Left lung (tissue), 10 donors: ENCODE results near the gene ADPRS. TPM values are rescaled to one million over a fixed set of nuclear protein-coding genes. Genes with fewer than 3 reads are reported as not detected.

Source experiments
- ATAC-seq: fragments of 200-7000 bp; cut with Tn5 transposase; one replicate; pipeline ENCODE4 v1.9.1; 2020; ENCODE audit warnings: moderate library complexity
- DNase-seq, 4 donors: peaks; one replicate each; pipeline ENCODE4 v3.0.0-alpha.2; 2013 to 2020
- H3K27ac ChIP-seq, 2 donors: fragments of 200-600 bp; sonication (generic) in 1 of 2; one replicate each; pipeline versions ENCODE4 v1.5.0 to v1.8.0; 2020 to 2021
- H3K27me3 ChIP-seq, 2 donors: fragments of 200-600 bp; sonication (generic) in 1 of 2; one replicate each; pipeline versions ENCODE4 v1.5.0 to v1.8.0; 2020 to 2021
- H3K36me3 ChIP-seq, 2 donors: fragments of 200-600 bp; sonication (generic) in 1 of 2; one replicate each; pipeline versions ENCODE4 v1.5.0 to v1.8.0; 2020 to 2021
- H3K4me1 ChIP-seq, 2 donors: fragments of 200-600 bp; one replicate each; pipeline ENCODE4 v1.8.0; 2021
- H3K4me3 ChIP-seq, 2 donors: fragments of 200-600 bp; sonication (generic) in 1 of 2; one replicate each; pipeline versions ENCODE4 v1.5.0 to v1.8.0; 2020 to 2021; ENCODE audit warnings: mild to moderate bottlenecking in 1 of 2
- H3K9me3 ChIP-seq, 2 donors: fragments of 200-600 bp; sonication (generic) in 1 of 2; one replicate each; pipeline versions ENCODE4 v1.5.0 to v1.8.0; 2020 to 2021
- intact Hi-C, 2 donors: fragments of 100-400 bp; cut with DNase I; formaldehyde crosslinking; loops; one replicate each; pipeline versions ENCODE4 v1.11.2 to v1.14.2; 2022
- polyA plus RNA-seq, 6 donors: library from polyadenylated mRNA; unstranded; fragments of 120-200 nt; gene quantifications; one replicate each; pipeline ENCODE4 v1.2.1, GENCODE V29; 2013; ENCODE audit not compliant: insufficient read length in 6 of 6
- total RNA-seq, 2 donors: library from RNA; stranded (reverse); fragmentation: NEBNext Ultra II Directional; extraction: Animal tissue kit (Norgen Biotek cat#: 25700); gene quantifications; one replicate each; pipeline ENCODE4 v1.2.1, GENCODE V29; 2021
- TF ChIP-seq, protein P1 (sequence below), 2 donors: fragments of 200-600 bp; sonication (generic) in 1 of 2; IDR thresholded peaks; one replicate each; pipeline versions ENCODE4 v1.5.0 to v1.8.0; 2021; ENCODE audit warnings: antibody characterized with exemption in 2 of 2
- donor health status: DM: no; HTN: yes; CAD: no.
- donor health status: DM: no; HTN: no; CAD: no.

Gene ADPRS
- total and polyA plus RNA-seq, 8 donors = 26.3 to 30.4 (median 28.4) TPM

- intact Hi-C loops = no loop called here
- no peak overlapping the region for H3K4me3 ChIP-seq
- H3K27me3 ChIP-seq = no peaks in the 10 kb centered on the region
- H3K27ac ChIP-seq = no peak overlapping the region
- H3K36me3 ChIP-seq = peaks cover 4 to 61% of the 10 kb centered on the region in 2 donors
- ATAC-seq (no peak), DNase-seq (no peak)
- no peaks in the 10 kb centered on the region for H3K9me3 ChIP-seq
- H3K4me1 ChIP-seq = peaks cover 10 to 60% of the 10 kb centered on the region in 2 donors
- TF ChIP-seq, protein P1, sequence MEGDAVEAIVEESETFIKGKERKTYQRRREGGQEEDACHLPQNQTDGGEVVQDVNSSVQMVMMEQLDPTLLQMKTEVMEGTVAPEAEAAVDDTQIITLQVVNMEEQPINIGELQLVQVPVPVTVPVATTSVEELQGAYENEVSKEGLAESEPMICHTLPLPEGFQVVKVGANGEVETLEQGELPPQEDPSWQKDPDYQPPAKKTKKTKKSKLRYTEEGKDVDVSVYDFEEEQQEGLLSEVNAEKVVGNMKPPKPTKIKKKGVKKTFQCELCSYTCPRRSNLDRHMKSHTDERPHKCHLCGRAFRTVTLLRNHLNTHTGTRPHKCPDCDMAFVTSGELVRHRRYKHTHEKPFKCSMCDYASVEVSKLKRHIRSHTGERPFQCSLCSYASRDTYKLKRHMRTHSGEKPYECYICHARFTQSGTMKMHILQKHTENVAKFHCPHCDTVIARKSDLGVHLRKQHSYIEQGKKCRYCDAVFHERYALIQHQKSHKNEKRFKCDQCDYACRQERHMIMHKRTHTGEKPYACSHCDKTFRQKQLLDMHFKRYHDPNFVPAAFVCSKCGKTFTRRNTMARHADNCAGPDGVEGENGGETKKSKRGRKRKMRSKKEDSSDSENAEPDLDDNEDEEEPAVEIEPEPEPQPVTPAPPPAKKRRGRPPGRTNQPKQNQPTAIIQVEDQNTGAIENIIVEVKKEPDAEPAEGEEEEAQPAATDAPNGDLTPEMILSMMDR (IDR thresholded peaks at IDR 0.05) = no peak
These were observed 4.5 kb downstream of the ADPRS start for GRCh38 chr1:36093226-36093625.

DNA sequence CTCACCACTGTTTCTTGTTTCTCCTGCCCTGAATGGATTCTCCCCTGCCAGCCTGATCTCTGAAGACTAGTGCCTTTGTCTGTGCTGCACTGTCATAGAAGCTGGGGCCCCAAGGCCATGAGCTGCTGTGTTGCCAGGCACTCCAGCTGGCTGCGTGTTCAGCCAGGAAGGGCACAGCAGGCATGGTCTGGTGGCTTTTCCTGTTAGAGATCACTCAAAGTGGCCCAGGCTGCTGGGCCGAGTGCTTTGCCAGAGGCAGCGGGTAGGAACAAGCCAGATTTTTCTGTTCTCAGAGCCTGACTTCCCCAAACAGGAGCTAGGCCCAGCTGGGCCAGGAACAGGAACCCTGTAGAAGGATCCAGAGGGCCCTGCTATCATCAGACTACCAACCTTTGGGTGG, 5.2 kb downstream of the ADPRS start:
- no peak overlapping the region for H3K4me3 ChIP-seq
- ATAC-seq = no peak
- intact Hi-C loops = no loop called here
- peaks cover 8 to 57% of the 10 kb centered on the region in 2 donors for H3K4me1 ChIP-seq
- H3K27me3 ChIP-seq = no peaks in the 10 kb centered on the region
- peaks cover 4 to 61% of the 10 kb centered on the region in 2 donors for H3K36me3 ChIP-seq
- TF ChIP-seq, protein P1 (IDR thresholded peaks at IDR 0.05) = no peak
- peak overlapping the region; percentile 3 to 23 for H3K27ac ChIP-seq
- H3K9me3 ChIP-seq = no peaks in the 10 kb centered on the region
- DNase-seq = no peak

DNA sequence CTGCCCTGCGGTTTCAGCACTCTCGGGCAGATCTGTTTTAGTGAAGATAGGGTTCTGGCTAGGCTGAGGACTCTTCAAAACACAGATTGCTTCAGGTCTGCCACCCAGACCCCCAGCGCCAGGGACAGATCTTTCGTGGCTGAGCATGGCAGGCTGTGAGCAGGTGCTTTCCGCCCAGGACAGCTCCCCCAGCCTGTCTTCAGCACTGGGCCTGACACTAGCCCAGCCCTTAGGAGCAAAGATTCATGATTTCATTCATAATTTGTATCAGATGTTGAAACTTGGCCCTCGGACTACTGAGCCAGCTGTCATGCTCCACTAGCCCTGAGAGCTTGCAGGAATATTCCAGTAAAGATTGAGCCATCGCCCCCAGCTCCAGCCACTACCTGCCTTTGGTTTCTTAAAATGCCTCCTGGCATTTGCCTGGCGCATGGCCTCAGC, 5.9 kb downstream of the ADPRS start:
- peaks cover 4 to 61% of the 10 kb centered on the region in 2 donors for H3K36me3 ChIP-seq
- H3K4me1 ChIP-seq = peaks cover 8 to 55% of the 10 kb centered on the region in 2 donors
- DNase-seq (no peak), ATAC-seq (no peak)
- H3K27me3 ChIP-seq = no peaks in the 10 kb centered on the region
- TF ChIP-seq, protein P1 (IDR thresholded peaks at IDR 0.05) = no peak
- H3K4me3 ChIP-seq = no peak overlapping the region
- H3K9me3 ChIP-seq = no peaks in the 10 kb centered on the region
- intact Hi-C loops = no loop called here
- H3K27ac ChIP-seq = peak overlapping the region in 1 of 2 donors; percentile 70

DNA sequence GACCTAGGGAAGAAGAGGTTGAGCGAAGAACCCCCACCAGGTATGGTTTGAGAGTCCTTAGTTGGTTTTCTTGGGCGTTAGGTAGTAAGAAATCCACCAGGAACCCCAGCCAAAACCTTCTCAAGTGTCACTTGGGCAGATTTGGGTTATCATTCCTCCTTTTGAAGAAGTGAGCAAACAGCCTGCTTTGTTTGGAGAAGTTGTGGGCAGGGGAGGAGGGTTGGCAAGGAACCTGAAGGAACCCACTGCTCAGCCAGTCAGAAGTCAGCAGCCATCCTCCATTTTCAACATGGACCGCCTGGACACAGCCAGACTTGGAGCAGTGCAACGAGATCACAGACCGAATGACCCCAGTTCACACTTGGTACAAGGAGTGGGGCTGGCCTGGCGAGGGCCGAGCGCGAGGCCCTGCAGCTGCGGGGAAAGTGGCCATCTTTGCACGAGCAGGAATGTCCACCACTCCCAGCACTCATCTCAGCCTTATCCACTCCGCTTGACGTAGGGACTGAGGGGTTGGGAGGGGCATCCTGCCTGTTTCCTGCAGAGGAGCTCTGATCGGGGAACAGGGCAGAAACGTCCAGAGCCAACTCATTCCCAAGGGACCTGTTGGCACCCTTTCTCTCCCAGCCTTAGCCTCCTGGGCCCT, 7.2 kb downstream of the ADPRS start:
- ATAC-seq (peak; percentile 72), DNase-seq (peak in 2 of 4 donors; percentile 60 to 74)
- H3K27me3 ChIP-seq = no peaks in the 10 kb centered on the region
- peak overlapping the region; percentile 58 to 70 for H3K27ac ChIP-seq
- H3K36me3 ChIP-seq = peaks cover 4 to 59% of the 10 kb centered on the region in 2 donors
- peaks cover 8 to 48% of the 10 kb centered on the region in 2 donors for H3K4me1 ChIP-seq
- intact Hi-C loops = no loop called here
- no peak overlapping the region for H3K4me3 ChIP-seq
- no peaks in the 10 kb centered on the region for H3K9me3 ChIP-seq
- TF ChIP-seq, protein P1 (IDR thresholded peaks at IDR 0.05) = no peak

DNA sequence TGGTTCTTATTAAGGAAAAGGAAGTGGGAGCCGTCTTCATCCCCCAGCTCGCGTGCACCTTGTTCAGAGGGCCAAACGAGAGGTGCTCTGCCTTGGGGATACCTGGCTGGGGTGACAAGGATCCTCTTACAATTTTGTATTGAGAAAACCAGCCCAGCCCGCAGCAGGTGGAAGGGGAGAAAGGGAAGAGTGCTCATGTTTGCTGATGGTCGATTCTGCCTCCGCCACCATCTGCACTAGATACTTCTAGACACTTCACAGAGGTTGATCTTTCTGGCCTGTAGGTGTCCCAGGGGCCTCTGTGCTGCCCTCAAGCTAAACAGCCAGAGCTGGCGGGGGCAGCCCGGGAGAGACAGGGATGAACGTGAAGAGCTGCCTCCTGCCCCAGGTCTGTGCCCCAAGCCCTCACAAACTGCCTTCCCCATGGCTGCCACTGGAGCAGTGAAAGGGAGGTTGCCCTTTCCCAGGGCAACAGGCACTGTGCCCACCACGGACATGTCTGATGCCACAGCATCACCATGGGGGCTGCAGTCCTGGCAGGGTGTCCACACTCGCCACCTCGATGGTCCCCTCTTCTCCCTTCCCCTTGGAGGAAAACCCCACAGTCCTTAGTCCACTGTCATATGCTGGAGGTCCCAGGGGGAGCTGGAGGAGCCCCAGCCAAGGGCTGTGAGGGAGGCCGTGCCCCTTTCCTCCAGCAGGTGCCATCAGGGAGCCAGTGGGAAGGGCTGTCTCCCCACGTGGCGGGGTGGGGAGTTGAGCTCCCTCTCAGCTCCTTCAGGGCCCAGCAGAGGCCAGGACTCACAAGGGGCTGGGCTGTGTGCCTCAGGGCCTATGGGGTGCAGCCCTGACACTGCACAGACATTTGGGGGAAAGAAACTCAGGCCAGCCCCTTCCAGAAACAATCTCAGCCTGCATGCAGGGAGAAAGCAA, 8.1 kb downstream of the ADPRS start:
- ATAC-seq (no peak), DNase-seq (no peak)
- Histone ChIP-seq H3K9me3 (no peaks in the 10 kb centered on the region), H3K4me3 (no peak overlapping the region), H3K27ac (peak overlapping the region; percentile 58 to 70), H3K4me1 (peaks cover 8 to 44% of the 10 kb centered on the region in 2 donors), H3K36me3 (peaks cover 4 to 50% of the 10 kb centered on the region in 2 donors), H3K27me3 (no peaks in the 10 kb centered on the region)
- TF ChIP-seq, protein P1 (IDR thresholded peaks at IDR 0.05) = no peak
- intact Hi-C loops = no loop called here
